A549 (cell line): Measurements from ENCODE around the gene COLEC12.

Experiments
- BHLHE40 ChIP-seq: IDR thresholded peaks from 2 replicates; pipeline ENCODE4 v1.6.1; 2012; ENCODE audit warnings: low read depth, low read length, inconsistent platforms
- EP300 ChIP-seq, 2 experiments: fragments of >200 bp; sonication (Bioruptor Twin); formaldehyde crosslinking; IDR thresholded peaks; 2 replicates in 1 of 2; 3 replicates in 1 of 2; pipeline ENCODE4 v1.6.1; 2016 to 2017
- ESRRA ChIP-seq: fragments of 150-350 bp; IDR thresholded peaks from 2 replicates; pipeline ENCODE4 v1.6.1; 2014; ENCODE audit warnings: mild to moderate bottlenecking, low read length, borderline replicate concordance
- JUN ChIP-seq, 2 experiments: fragments of >200 bp; sonication (Bioruptor Twin); formaldehyde crosslinking; IDR thresholded peaks; 2 replicates in 1 of 2; 3 replicates in 1 of 2; pipeline ENCODE4 v1.6.1; 2016 to 2017
- NFE2L2 ChIP-seq: fragments of 150-350 bp; conservative IDR thresholded peaks from 2 replicates; pipeline ENCODE4 v1.6.1; 2014; ENCODE audit warnings: low read length
- POLR2A ChIP-seq: IDR thresholded peaks from 2 replicates; pipeline ENCODE4 v1.6.1; 2012; ENCODE audit warnings: mild to moderate bottlenecking, low read length
- RAD21 ChIP-seq, 2 experiments: fragments of >200 bp in 1 of 2; sonication (Bioruptor Twin) in 1 of 2; formaldehyde crosslinking in 1 of 2; IDR thresholded peaks in 1 of 2; conservative IDR thresholded peaks in 1 of 2; 2 replicates in 1 of 2; 3 replicates in 1 of 2; pipeline ENCODE4 v1.6.1; 2012 to 2018; ENCODE audit warnings: inconsistent platforms in 1 of 2
- SMC3 ChIP-seq: fragments of >200 bp; sonication (Bioruptor Twin); formaldehyde crosslinking; IDR thresholded peaks from 3 replicates; pipeline ENCODE4 v1.6.1; 2018; ENCODE audit warnings: inconsistent platforms
- SREBF2 ChIP-seq: fragments of 450-650 bp; IDR thresholded peaks from 2 replicates; pipeline ENCODE4 v1.6.1; 2014; ENCODE audit warnings: mild to moderate bottlenecking, moderate library complexity
- TF ChIP-seq, protein P1 (sequence below): fragments of >200 bp; sonication (Bioruptor Twin); formaldehyde crosslinking; IDR thresholded peaks from 3 replicates; pipeline ENCODE4 v1.5.1; 2016
- TF ChIP-seq, protein P2 (sequence below): fragments of 250-450 bp; sonication (Bioruptor Pico); IDR thresholded peaks from 2 replicates; pipeline ENCODE4 v1.5.0; 2021; ENCODE audit warnings: mild to moderate bottlenecking, moderate library complexity, borderline replicate concordance
- TF ChIP-seq, protein P3 (sequence below): fragments of 450-650 bp; IDR thresholded peaks from 2 replicates; pipeline ENCODE4 v1.6.1; 2014; ENCODE audit warnings: antibody characterized with exemption

DNA sequence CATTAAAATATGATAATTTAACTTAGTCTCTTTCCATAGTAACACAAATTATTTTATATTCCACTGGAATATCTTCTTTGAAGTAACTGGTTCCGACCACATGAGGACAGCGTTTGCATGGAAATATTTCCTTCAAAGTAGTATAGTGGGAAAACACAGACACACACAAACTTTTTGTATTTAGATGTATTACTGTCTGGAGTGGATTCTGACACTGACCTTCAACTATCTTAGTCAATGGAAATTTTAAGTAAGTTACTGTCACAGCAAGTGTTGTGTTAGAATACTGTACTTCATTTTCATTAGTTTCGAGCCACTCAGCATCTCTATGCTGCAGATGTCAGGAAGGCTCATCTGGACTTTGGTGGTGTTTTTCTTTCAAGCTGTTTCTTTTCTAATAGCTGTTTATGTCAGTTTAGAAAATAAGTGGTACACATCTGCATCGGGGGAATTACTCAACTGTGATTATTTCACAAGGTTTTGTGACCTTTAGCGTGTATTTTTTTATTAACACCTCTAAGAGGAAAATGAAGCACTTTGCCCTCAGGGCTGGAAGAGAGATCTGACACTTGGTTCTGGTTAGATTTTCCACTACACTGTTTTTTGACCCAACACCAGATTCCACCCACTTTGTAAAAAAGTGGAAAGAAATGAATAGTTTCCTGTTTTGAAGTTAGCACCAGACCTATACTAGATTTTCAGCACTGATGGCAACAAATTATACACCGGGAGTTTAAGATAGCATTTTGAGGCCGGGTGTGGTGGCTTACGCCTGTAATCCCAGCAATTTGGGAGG lies 213.8 kb downstream of the COLEC12 start:
- TF ChIP-seq POLR2A: no peak
- TF ChIP-seq, protein P1, sequence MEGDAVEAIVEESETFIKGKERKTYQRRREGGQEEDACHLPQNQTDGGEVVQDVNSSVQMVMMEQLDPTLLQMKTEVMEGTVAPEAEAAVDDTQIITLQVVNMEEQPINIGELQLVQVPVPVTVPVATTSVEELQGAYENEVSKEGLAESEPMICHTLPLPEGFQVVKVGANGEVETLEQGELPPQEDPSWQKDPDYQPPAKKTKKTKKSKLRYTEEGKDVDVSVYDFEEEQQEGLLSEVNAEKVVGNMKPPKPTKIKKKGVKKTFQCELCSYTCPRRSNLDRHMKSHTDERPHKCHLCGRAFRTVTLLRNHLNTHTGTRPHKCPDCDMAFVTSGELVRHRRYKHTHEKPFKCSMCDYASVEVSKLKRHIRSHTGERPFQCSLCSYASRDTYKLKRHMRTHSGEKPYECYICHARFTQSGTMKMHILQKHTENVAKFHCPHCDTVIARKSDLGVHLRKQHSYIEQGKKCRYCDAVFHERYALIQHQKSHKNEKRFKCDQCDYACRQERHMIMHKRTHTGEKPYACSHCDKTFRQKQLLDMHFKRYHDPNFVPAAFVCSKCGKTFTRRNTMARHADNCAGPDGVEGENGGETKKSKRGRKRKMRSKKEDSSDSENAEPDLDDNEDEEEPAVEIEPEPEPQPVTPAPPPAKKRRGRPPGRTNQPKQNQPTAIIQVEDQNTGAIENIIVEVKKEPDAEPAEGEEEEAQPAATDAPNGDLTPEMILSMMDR: peak; percentile 37
- no peak for TF ChIP-seq SREBF2
- no peak for TF ChIP-seq BHLHE40
- no peak for TF ChIP-seq JUN (IDR thresholded peaks at IDR 0.05)
- TF ChIP-seq, protein P2, sequence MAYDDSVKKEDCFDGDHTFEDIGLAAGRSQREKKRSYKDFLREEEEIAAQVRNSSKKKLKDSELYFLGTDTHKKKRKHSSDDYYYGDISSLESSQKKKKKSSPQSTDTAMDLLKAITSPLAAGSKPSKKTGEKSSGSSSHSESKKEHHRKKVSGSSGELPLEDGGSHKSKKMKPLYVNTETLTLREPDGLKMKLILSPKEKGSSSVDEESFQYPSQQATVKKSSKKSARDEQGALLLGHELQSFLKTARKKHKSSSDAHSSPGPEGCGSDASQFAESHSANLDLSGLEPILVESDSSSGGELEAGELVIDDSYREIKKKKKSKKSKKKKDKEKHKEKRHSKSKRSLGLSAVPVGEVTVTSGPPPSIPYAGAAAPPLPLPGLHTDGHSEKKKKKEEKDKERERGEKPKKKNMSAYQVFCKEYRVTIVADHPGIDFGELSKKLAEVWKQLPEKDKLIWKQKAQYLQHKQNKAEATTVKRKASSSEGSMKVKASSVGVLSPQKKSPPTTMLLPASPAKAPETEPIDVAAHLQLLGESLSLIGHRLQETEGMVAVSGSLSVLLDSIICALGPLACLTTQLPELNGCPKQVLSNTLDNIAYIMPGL (CRISPR knock-in tag): no peak
- TF ChIP-seq NFE2L2: no peak
- TF ChIP-seq SMC3: peak; percentile 42; the same call in 2 of the 3 replicates
- no peak for TF ChIP-seq ESRRA
- TF ChIP-seq, protein P3, sequence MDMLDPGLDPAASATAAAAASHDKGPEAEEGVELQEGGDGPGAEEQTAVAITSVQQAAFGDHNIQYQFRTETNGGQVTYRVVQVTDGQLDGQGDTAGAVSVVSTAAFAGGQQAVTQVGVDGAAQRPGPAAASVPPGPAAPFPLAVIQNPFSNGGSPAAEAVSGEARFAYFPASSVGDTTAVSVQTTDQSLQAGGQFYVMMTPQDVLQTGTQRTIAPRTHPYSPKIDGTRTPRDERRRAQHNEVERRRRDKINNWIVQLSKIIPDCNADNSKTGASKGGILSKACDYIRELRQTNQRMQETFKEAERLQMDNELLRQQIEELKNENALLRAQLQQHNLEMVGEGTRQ: no peak
- no peak for TF ChIP-seq EP300 (IDR thresholded peaks at IDR 0.05)
- peak; percentile 54 to 57 for TF ChIP-seq RAD21 (conservative IDR thresholded peaks at IDR 0.05 in 1 of 2, IDR thresholded peaks at IDR 0.05 in 1 of 2)
